Body of pancreas (tissue), 4 donors: ENCODE measurements around the gene BCL2L11.

Experiments used
- POLR2A ChIP-seq, 3 donors: fragments of 450-650 bp; IDR thresholded peaks; one replicate each; pipeline ENCODE4 v1.6.1; 2016; ENCODE audit warnings: antibody characterized with exemption in 3 of 3, mild to moderate bottlenecking in 2 of 3
- TF ChIP-seq, protein P1 (sequence below), 7 experiments: fragments of 450-650 bp in 4 of 7; fragments of 200-600 bp in 3 of 7; sonication (generic) in 3 of 7; IDR thresholded peaks; one replicate each; pipeline ENCODE4 v1.5.1; 2016 to 2019; ENCODE audit warnings: antibody characterized with exemption in 7 of 7

DNA sequence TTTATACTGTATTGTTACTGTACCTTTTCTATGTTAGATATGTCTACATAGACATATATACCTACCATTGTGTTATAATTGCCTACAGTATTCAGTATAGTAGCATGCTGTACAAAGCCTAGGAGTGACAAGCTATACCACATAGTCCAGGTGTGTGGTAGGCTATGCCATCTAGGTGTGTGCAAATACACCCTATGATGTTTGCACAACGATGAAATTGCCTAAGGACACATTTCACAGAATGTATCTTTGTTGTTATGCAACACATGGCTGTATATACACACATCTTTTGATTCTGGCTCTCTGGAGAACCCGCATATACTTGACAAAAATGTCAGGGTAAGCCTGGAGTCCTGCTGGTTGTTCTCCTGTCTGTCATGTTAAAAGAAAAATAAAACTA, 85.1 kb downstream of the BCL2L11 start:
- TF ChIP-seq POLR2A (IDR thresholded peaks at IDR 0.05): no peak
- TF ChIP-seq, protein P1, sequence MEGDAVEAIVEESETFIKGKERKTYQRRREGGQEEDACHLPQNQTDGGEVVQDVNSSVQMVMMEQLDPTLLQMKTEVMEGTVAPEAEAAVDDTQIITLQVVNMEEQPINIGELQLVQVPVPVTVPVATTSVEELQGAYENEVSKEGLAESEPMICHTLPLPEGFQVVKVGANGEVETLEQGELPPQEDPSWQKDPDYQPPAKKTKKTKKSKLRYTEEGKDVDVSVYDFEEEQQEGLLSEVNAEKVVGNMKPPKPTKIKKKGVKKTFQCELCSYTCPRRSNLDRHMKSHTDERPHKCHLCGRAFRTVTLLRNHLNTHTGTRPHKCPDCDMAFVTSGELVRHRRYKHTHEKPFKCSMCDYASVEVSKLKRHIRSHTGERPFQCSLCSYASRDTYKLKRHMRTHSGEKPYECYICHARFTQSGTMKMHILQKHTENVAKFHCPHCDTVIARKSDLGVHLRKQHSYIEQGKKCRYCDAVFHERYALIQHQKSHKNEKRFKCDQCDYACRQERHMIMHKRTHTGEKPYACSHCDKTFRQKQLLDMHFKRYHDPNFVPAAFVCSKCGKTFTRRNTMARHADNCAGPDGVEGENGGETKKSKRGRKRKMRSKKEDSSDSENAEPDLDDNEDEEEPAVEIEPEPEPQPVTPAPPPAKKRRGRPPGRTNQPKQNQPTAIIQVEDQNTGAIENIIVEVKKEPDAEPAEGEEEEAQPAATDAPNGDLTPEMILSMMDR (IDR thresholded peaks at IDR 0.05): no peak
